GM15510 (cell line): ENCODE measurements around the gene EN2.

Source experiments
- POLR2A ChIP-seq: IDR thresholded peaks from 3 replicates; pipeline ENCODE4 v1.6.1; 2011; ENCODE audit warnings: borderline replicate concordance; ENCODE audit not compliant: insufficient read length; ENCODE audit errors: extremely low read depth

Gene EN2

GRCh38 chr7:155458111-155458877, at the start of gene EN2:
EN2 (plus strand) TSS chr7:155458129; CDS start chr7:155458378, 249 bp downstream.
- no peak for TF ChIP-seq POLR2A

GRCh38 chr7:155408651-155409586, 49.0 kb upstream of the EN2 start:
- TF ChIP-seq POLR2A: no peak

- no peak for TF ChIP-seq POLR2A
These were observed 47.9 kb upstream of the EN2 start for GRCh38 chr7:155409980-155410379.

- TF ChIP-seq POLR2A: no peak
These were observed 47.5 kb upstream of the EN2 start for GRCh38 chr7:155410431-155410830.

- no peak for TF ChIP-seq POLR2A
These were observed 46.1 kb upstream of the EN2 start for GRCh38 chr7:155411718-155412415.

- no peak for TF ChIP-seq POLR2A
These were observed 45.3 kb upstream of the EN2 start for GRCh38 chr7:155412416-155413253.

GRCh38 chr7:155414547-155415492, 43.1 kb upstream of the EN2 start:
- no peak for TF ChIP-seq POLR2A

GRCh38 chr7:155416646-155417380, 41.1 kb upstream of the EN2 start:
- TF ChIP-seq POLR2A: no peak

- no peak for TF ChIP-seq POLR2A
These were observed 39.6 kb upstream of the EN2 start for GRCh38 chr7:155418304-155418703.

GRCh38 chr7:155418941-155419755, 38.8 kb upstream of the EN2 start:
- TF ChIP-seq POLR2A: no peak

- no peak for TF ChIP-seq POLR2A
These were observed 37.8 kb upstream of the EN2 start for GRCh38 chr7:155420116-155420515.

- no peak for TF ChIP-seq POLR2A
These were observed 35.8 kb upstream of the EN2 start for GRCh38 chr7:155422151-155422550.
